Stimulated activated CD4-positive, alpha-beta T cell treated with anti-CD3 and anti-CD28 coated beads, Interleukin-4, amount 100 ng/mL, for 48 hours (primary cell): Measurements from ENCODE around the gene WDR59.
"Not testable (repeated sequence)": the region's sequence is repeated elsewhere in the genome, so short reads cannot be mapped to it uniquely, and the experiment has no call there.

ENCODE experiments used
- DNase-seq, 2 donors: peaks; one replicate each; pipeline ENCODE4 v3.0.0-alpha.2; 2020; ENCODE audit warnings: low read depth in 2 of 2

The WDR59 gene

GRCh38 chr16:74908759-74909158 is 76.2 kb downstream of the WDR59 start:
- DNase-seq = not testable (repeated sequence)

- no peak for DNase-seq
Measured at GRCh38 chr16:74903901-74904678, 80.8 kb downstream of the WDR59 start.

- no peak for DNase-seq
Measured at GRCh38 chr16:74903120-74903519, 81.8 kb downstream of the WDR59 start.

- no peak for DNase-seq
Measured at GRCh38 chr16:74902161-74902560, 82.8 kb downstream of the WDR59 start.

GRCh38 chr16:74901606-74902005 is 83.3 kb downstream of the WDR59 start:
- no peak for DNase-seq

- no peak for DNase-seq
Measured at GRCh38 chr16:74899816-74900215, 85.1 kb downstream of the WDR59 start.

- DNase-seq = no peak
Measured at GRCh38 chr16:74898659-74899058, 86.3 kb downstream of the WDR59 start.

- no peak for DNase-seq
Measured at GRCh38 chr16:74896389-74897370, 88.2 kb downstream of the WDR59 start.

GRCh38 chr16:74893541-74893940 is 91.4 kb downstream of the WDR59 start:
- DNase-seq = no peak

GRCh38 chr16:74892574-74893461 is 92.1 kb downstream of the WDR59 start:
- no peak for DNase-seq

GRCh38 chr16:74888888-74889287 is 96.0 kb downstream of the WDR59 start:
- no peak for DNase-seq

- DNase-seq = no peak
Measured at GRCh38 chr16:74888232-74888862, 96.6 kb downstream of the WDR59 start.

GRCh38 chr16:74887084-74887483 is 97.8 kb downstream of the WDR59 start:
- no peak for DNase-seq

GRCh38 chr16:74877706-74878105 is 107.2 kb downstream of the WDR59 start:
- DNase-seq = no peak

GRCh38 chr16:74874912-74875546 is 109.9 kb downstream of the WDR59 start:
- DNase-seq = no peak

- no peak for DNase-seq
Measured at GRCh38 chr16:74874123-74874522, 110.8 kb downstream of the WDR59 start.

- DNase-seq = no peak
Measured at GRCh38 chr16:74872302-74872701, 112.6 kb downstream of the WDR59 start.

- no peak for DNase-seq
Measured at GRCh38 chr16:74871608-74872007, 113.3 kb downstream of the WDR59 start.

- no peak for DNase-seq
Measured at GRCh38 chr16:74868501-74868900, 116.4 kb downstream of the WDR59 start.

- DNase-seq = no peak
Measured at GRCh38 chr16:74868035-74868434, 116.9 kb downstream of the WDR59 start.
